HG03378 (cell line): ENCODE measurements around the gene SDF4.

Experiments
- ATAC-seq: cut with Tn5 transposase; IDR thresholded peaks from one replicate; pipeline ENCODE4 v1.9.1; 2021; ENCODE audit warnings: mild to moderate bottlenecking, moderate library complexity; ENCODE audit not compliant: unreplicated experiment

SDF4 gene

GRCh38 chr1:1215080-1215676 is 16.6 kb downstream of the SDF4 start:
- ATAC-seq, result no peak

DNA sequence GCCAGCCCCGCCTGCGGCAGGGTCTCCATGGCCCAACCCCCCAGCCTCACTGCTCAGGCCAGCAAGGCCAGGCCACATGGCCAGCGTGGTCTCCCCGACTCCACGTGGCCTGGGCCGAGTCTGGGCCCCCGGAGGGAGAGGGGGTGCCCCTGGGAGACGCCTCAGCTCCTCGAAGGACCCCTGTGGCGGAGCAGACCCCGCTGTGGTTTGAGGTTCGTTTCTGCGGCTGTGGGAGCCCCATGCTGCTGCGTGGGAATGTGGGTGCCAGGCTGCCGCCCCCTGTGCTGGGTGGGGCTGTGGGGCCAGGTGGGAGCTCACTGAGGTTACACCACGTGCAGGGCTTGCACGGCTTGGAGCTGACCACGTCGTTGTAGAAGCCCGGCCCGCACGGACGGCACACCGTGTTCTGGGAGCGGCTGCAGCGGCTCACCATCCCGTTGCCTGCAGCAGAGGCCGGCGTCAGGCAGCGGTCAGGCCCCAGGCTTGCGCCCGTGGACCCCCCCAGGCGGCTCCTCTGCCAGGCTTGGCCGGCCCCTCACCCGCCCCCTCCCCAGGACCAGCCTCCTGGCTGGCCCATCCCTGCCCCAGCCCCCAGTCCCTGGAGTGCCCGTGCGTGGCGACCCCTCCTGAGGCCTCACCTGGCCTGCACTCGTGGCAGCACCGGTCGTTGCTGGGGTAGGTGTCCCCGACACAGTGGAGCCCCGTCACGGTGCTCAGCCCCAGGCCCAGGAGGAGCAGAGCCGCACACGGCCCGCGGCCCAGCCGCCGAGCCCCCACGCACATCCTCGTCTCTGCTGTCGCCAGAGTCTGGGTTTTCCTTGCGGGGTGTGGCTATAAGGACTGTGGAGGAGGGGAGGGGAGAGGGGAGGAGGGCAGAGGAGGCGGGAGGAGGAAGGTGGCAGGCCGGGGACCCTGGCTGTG is 18.2 kb downstream of the SDF4 start, which contains the start of gene TNFRSF4:
TSS of gene TNFRSF4 (minus strand) at position 809 of the 921 bp plus-strand sequence. CDS start at position 783, 26 bp downstream.
- no peak for ATAC-seq

- no peak for ATAC-seq
Measured at GRCh38 chr1:1212780-1213344, 18.9 kb downstream of the SDF4 start.

DNA sequence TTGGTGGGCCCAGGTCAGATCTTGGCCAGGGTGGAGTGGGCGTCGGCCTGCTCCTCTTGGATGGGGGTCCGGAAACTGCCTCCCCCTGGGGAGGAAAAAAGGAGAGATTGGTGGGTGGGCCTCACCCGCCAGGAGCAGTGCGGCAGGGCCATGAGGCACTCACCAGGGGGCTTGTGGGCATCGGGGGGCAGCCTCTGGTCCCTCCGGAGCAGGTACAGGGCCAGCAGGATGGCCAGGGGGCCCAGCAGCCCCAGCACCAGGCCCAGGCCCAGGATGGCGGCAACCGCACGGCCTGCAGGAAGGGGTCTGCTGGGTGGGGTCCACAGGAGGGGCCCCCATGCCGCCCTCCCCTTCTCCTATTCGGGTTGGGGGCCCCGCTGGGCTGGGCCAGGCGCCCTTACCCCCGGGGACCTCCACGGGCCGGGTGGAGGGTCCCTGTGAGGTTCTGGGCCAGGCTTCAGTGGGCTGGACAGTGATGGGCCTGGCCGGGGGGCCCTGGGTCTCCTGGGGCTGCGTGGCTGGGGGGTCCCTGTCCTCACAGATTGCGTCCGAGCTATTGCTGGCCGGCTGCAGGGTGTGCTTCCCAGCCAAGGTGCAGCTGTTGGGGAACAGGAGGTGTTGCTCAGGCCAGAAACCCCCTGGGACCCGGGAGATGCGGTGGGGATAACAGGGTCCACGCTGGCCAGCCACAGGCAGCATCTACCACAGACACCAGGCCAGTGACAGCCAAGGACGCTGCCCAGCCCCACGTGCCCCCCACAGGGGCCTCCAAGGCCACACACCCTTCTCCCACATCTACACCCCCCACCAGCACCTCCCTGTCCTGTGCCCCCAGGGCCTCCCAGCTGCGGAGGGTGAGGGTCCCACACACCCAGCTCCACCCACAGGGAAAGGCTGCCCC is 20.0 kb downstream of the SDF4 start:
- ATAC-seq, result no peak

DNA sequence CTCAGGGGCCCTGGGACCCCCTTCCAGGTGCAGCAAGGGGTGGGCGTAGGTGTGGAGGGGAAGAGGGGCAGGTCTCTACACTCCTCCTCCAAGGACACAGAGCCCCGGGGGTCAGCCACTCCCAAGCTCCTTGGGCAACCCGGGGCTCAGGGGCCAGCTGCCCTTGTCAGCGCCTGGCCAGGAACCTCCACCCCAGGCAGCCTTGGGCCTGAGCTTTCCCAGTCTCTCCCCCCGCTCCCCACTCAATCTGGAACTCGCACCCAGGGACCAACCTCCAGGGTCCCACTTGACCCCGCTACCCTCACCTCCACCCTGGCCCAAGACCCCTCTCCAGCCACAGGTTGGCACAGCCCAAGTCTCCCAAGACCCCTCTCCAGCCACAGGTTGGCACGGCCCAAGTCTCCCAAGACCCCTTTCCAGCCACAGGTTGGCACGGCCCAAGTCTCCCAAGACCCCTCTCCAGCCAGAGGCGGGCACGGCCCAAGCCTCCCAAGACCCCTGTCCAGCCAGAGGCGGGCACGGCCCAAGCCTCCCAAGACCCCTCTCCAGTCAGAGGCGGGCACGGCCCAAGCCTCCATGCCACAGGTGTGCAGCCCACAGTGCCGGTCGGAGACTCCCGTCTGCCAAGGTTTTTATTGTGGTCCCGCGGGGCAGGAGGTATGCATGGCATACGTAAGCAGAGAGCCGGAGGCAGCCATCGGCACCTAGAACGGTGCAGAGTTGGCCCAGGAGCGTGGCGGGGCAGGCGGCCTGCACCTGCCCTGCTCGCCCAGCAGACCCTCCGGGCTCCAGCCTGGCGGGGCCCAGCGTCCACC is 20.9 kb downstream of the SDF4 start:
- ATAC-seq, result no peak

DNA sequence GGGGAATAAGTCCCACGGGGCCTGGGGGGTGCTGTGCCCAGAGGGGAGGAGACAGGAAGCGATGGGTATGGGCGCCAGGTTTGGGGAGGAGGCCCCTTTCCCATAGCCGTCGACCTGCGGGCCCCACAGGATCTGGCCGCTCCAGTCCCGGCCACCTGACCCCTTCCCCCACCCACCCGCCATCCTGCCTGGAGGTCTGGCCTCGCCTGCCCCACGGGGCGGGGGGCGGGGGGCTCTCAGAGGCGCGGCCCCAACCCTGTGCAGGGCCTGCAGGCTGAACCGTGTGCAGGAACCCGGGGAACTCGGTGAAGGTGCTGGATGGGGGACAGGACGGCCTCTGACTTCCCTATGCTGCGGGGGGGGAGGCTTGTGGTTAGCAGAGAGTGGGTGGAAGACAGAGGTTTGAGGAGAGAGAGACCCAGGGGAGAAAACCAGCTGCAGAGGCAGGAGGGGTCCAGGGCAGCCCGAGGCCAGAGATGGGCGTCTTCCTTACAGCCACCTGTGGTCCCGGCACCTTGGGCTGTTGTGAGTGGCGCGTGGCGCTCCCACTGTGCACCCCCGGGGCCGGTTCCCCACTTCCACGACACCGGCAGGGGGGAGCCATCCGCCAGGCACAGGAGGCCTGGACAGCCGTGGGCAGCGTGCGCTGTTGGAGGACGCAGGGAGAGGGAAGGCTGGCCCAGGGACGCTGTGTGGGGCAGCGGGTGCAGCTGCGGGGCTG is 22.9 kb downstream of the SDF4 start:
- ATAC-seq, result no peak

DNA sequence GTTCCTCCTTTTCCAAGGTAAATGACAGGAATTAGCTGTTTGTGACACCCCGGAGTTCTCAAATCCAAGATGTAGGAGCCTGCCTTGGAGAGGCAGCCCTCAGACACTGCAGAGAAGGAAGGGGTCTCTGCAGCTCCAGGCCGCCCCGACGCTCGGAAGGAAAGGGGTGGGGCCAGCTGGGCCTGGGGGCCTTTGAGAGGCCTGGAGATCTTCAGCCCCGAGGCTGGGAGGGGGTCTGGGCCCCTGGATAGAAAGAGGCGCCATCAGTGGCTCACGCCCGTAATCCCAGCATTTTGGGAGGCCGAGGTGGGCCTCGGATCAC is 24.3 kb downstream of the SDF4 start:
- ATAC-seq, result no peak

DNA sequence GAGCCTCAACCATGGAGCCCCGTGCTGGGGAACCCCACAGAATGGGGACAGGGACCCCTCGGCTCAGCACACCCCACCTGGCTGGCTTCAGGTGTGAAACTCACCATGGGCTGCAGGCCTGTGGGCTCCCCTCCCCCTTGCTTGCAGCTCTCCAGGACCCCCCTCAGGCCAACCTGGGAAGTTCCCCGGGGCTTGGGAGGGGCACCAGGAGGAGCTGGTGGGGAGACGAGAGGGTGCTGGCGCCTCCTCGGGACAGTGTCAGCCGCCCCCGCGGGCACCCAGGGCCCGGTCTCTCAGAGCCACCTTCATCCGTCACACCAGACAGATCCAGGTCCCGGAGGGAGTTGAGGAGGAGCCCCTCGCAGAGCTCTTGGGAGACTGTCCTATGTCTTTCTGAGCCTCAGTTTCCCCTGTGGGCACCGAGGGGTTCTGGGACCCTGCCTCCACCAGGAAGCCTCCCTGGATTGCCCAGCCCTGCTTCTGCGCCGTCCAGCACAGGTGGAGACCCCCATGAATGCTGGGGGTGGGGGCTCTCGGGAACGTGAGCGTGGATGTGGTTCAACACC is 24.8 kb downstream of the SDF4 start:
- ATAC-seq, result no peak

- no peak for ATAC-seq
Measured at GRCh38 chr1:1206376-1206965, 25.3 kb downstream of the SDF4 start, which contains the start of gene TNFRSF18. TSS of gene TNFRSF18 (minus strand) at chr1:1206592. CDS start at chr1:1206571, 21 bp downstream.

DNA sequence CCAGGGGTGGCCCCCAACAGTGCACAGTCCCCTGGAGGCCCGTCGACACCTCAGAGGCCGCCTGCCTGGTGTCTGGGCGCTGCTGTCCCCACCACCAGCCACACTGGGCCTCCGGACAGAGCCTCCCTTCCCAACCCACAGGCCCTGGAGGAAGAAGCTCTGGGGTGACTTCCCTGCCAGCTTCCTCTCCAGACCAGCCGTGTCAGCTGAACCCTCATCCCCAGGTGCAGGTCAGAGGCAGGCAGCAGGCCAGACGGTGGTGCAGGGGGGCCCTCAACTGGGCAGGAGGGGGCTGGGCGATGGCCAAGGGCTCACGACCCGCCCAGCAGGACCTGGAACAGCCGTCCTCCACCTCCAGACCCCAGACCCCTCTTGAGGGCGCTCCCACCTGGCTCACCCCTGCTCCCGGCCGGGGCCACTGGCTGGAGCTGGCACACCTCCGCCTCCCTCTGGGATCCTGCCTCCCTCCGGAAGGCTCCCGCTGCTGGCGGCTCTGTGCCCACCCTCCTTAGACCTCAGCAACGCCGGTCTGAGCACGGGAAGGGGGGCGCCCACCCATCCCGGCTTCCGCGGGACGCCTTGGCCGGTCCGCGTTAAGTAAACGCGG is 25.9 kb downstream of the SDF4 start:
- no peak for ATAC-seq

GRCh38 chr1:1204998-1205768 is 26.6 kb downstream of the SDF4 start:
- ATAC-seq, result no peak

DNA sequence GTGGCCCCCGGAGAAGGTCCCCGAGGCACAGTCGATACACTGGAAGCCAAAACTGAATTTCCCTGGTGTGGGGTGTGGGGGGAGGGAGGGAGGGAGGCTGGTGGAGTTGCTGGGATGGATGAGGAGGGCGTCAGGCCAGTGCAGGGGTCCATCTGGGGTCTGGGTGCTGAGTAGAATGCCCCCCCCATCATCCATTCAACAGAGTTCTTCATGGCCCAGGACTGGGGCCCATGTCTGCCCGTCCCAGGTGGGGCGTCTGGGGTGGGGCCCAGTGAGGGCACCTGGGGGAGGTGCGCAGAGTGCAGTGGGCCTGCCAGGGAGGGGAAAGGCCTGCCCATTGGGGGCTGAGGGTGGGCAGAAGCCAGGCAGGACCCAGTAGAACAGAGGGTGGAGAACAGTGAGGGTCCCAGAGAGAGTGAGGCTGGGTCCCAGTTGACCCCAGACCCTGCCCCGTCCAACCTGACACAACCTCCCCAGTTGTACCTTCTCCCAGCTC is 27.3 kb downstream of the SDF4 start:
- no peak for ATAC-seq

- ATAC-seq, result no peak
Measured at GRCh38 chr1:1203561-1204424, 28.0 kb downstream of the SDF4 start.

- ATAC-seq, result no peak
Measured at GRCh38 chr1:1202831-1203560, 28.8 kb downstream of the SDF4 start.

DNA sequence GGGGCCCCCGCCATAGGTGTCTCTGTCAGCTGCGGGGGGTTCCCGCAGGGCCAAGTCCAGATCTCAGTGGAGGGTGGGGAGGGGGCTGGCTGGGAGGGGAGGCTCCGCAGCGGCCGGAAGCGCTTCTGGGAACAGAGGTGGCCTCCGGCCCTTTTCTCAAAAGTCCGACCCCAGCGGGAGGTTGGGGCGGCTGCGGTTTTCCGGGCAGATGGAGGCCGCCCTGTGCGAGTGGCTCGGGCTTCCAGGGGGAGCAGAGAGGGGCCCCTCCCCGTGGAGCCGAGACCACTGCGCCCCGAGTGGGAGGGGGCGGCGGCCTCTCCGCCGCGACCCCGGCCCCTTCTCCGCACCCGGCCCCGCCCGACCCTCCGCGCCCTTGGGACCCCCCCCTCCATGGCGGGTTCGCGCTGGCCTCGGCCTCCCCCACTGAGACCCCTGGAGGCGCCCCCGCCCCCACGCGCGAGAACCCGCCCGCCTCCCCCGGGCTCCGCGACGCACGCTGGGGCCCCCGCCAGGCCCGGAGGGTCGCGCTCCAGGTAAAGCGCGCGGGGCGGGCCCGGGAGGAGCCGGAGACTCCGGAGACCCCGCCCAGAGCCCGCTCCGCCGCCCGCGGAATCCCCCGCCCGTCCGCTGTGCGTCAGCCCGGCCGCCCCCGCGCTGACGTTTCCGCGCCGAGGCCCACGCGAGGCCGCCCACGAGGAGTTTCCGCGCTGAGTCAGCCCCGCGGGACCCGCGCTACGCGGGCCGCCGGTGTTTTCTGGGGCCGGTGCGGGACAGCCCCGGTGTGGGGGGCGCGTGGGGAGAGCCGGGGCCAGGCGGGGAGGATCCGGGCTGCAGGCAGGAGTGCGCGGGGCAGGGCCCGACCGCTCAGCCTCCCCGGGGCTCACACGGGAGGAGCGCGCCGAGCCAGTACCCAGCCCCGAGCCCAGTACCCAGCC is 30.7 kb downstream of the SDF4 start:
- ATAC-seq, result no peak
